Naive thymus-derived CD8-positive, alpha-beta T cell (primary cell): Measurements from ENCODE around the gene RAB7B. TPM values are rescaled to one million over a fixed set of nuclear protein-coding genes. Genes with fewer than 3 reads are reported as not detected.
A peak's percentile ranks its signal among the peaks of the same experiment; 100 is the strongest.

ENCODE experiments used
- ATAC-seq, 2 donors: fragments of 150-1000 bp; cut with Tn5 transposase in 1 of 2; sonication (Bioruptor Pico), chemical (Tn5 transposase) in 1 of 2; 1 replicate in 1 of 2; 2 replicates in 1 of 2; pipeline ENCODE4 v1.10.0; 2021; ENCODE audit warnings: mild to moderate bottlenecking in 2 of 2, moderate library complexity in 2 of 2
- POLR2A ChIA-PET: fragments of 350-600 bp; sonication (Branson Sonifier 250); formaldehyde crosslinking; loops from one replicate; lab custom pipeline; 2021; ENCODE audit warnings: antibody characterized with exemption; lab: Charles Lee
- DNase-seq, 10 donors: peaks; one replicate each; pipeline versions ENCODE4 v3.0.0 to v3.0.0-alpha.2; 2020 to 2022
- H3K27ac Mint-ChIP-seq, 10 donors: one replicate each; pipeline ENCODE4 v1.8.0; 2020 to 2022; ENCODE audit warnings: mild to moderate bottlenecking in 10 of 10, mixed read lengths in 10 of 10, moderate library complexity in 4 of 10, inconsistent platforms in 1 of 10
- H3K27me3 Mint-ChIP-seq, 5 donors: one replicate each; pipeline ENCODE4 v1.8.0; 2021 to 2022; ENCODE audit warnings: mixed read lengths in 5 of 5
- H3K36me3 Mint-ChIP-seq, 3 donors: one replicate each; pipeline ENCODE4 v1.8.0; 2020 to 2022; ENCODE audit warnings: mixed read lengths in 3 of 3, mild to moderate bottlenecking in 2 of 3, inconsistent platforms in 1 of 3
- H3K4me1 Mint-ChIP-seq, 4 donors: one replicate each; pipeline ENCODE4 v1.8.0; 2021 to 2022; ENCODE audit warnings: mixed read lengths in 4 of 4
- H3K4me3 Mint-ChIP-seq, 10 donors: one replicate each; pipeline ENCODE4 v1.8.0; 2020 to 2022; ENCODE audit warnings: mild to moderate bottlenecking in 10 of 10, mixed read lengths in 10 of 10, moderate library complexity in 6 of 10, inconsistent platforms in 1 of 10
- H3K9me3 Mint-ChIP-seq, 9 donors: one replicate each; pipeline ENCODE4 v1.8.0; 2020 to 2022; ENCODE audit warnings: mixed read lengths in 9 of 9, mild to moderate bottlenecking in 3 of 9, inconsistent platforms in 1 of 9, moderate library complexity in 1 of 9
- polyA plus RNA-seq, 3 donors: library from polyadenylated mRNA; unstranded; fragments of 300-500 nt; fragmentation: Illumina TruSeq; gene quantifications; one replicate each; pipeline ENCODE4 v1.2.3, GENCODE V29; 2021
- total RNA-seq, 8 experiments: library from RNA in 2 of 8; stranded (reverse) in 2 of 8; gene quantifications; one replicate each; pipeline ENCODE4 v1.2.3 and lab custom pipeline; 2021 to 2026

RAB7B gene
- total and polyA plus RNA-seq, 5 experiments from 2014 or later, result not detected

- Mint-ChIP-seq H3K4me3 (no peak overlapping the region), H3K36me3 (no peaks in the 10 kb centered on the region), H3K9me3 (no peaks in the 10 kb centered on the region), H3K27ac (peak overlapping the region in 1 of 10 donors; percentile 13), H3K4me1 (peaks cover 0 to 2% (median 0%) of the 10 kb centered on the region in 4 donors), H3K27me3 (peaks cover 3 to 24% (median 6%) of the 10 kb centered on the region in 5 donors)
- ATAC-seq, result no peak
- DNase-seq, result peak in 1 of 10 donors; percentile 30
- POLR2A ChIA-PET, result no interaction called here
Observed at GRCh38 chr1:205961991-205962820, 41.0 kb downstream of the RAB7B start.

- no peaks in the 10 kb centered on the region for H3K36me3 Mint-ChIP-seq
- no peak overlapping the region for H3K4me3 Mint-ChIP-seq
Observed at GRCh38 chr1:205961405-205961804, 41.8 kb downstream of the RAB7B start.

GRCh38 chr1:205959789-205960188, 43.4 kb downstream of the RAB7B start:
- DNase-seq (peak in 1 of 10 donors; percentile 24), ATAC-seq (no peak)
- POLR2A ChIA-PET, result no interaction called here
- Mint-ChIP-seq H3K27me3 (peaks cover 5 to 31% (median 8%) of the 10 kb centered on the region in 5 donors), H3K27ac (no peak overlapping the region), H3K4me3 (no peak overlapping the region), H3K4me1 (no peaks in the 10 kb centered on the region), H3K36me3 (no peaks in the 10 kb centered on the region), H3K9me3 (no peaks in the 10 kb centered on the region)

More at GRCh38 chr1:205961405-205961804, 41.8 kb downstream of the RAB7B start:
- ATAC-seq, result no peak
- peaks cover 3 to 31% (median 8%) of the 10 kb centered on the region in 5 donors for H3K27me3 Mint-ChIP-seq
- H3K9me3 Mint-ChIP-seq, result no peaks in the 10 kb centered on the region
- H3K27ac Mint-ChIP-seq, result no peak overlapping the region
- H3K4me1 Mint-ChIP-seq, result peaks cover 0 to 2% (median 0%) of the 10 kb centered on the region in 4 donors
- peak in 1 of 10 donors; percentile 48 for DNase-seq
- POLR2A ChIA-PET, result no interaction called here

GRCh38 chr1:205955499-205955898, 47.7 kb downstream of the RAB7B start:
- Mint-ChIP-seq H3K27ac (no peak overlapping the region), H3K9me3 (no peaks in the 10 kb centered on the region), H3K4me3 (no peak overlapping the region), H3K4me1 (no peaks in the 10 kb centered on the region), H3K36me3 (no peaks in the 10 kb centered on the region), H3K27me3 (peaks cover 3 to 26% (median 7%) of the 10 kb centered on the region in 5 donors)
- ATAC-seq, result no peak
- no peak for DNase-seq
- POLR2A ChIA-PET, result no interaction called here

- Mint-ChIP-seq H3K36me3 (no peaks in the 10 kb centered on the region), H3K4me1 (no peaks in the 10 kb centered on the region), H3K27ac (no peak overlapping the region), H3K9me3 (no peaks in the 10 kb centered on the region), H3K4me3 (no peak overlapping the region), H3K27me3 (peaks cover 3 to 21% (median 7%) of the 10 kb centered on the region in 5 donors)
- DNase-seq, result peak in 1 of 10 donors; percentile 16
- ATAC-seq, result no peak
- POLR2A ChIA-PET, result no interaction called here
Observed at GRCh38 chr1:205954819-205955404, 48.3 kb downstream of the RAB7B start.

- no peak overlapping the region for H3K4me3 Mint-ChIP-seq
- no peak for DNase-seq
- no peaks in the 10 kb centered on the region for H3K4me1 Mint-ChIP-seq
- H3K27me3 Mint-ChIP-seq, result peaks cover 2 to 12% (median 2%) of the 10 kb centered on the region in 5 donors
- no peak overlapping the region for H3K27ac Mint-ChIP-seq
- POLR2A ChIA-PET, result no interaction called here
- ATAC-seq, result no peak
- H3K9me3 Mint-ChIP-seq, result no peaks in the 10 kb centered on the region
- no peaks in the 10 kb centered on the region for H3K36me3 Mint-ChIP-seq
Observed at GRCh38 chr1:205951746-205952145, 51.4 kb downstream of the RAB7B start.

GRCh38 chr1:205950826-205951549, 52.2 kb downstream of the RAB7B start:
- Mint-ChIP-seq H3K36me3 (no peaks in the 10 kb centered on the region), H3K27ac (no peak overlapping the region), H3K9me3 (no peaks in the 10 kb centered on the region), H3K4me3 (no peak overlapping the region), H3K27me3 (peaks cover 0 to 16% (median 4%) of the 10 kb centered on the region in 5 donors), H3K4me1 (no peaks in the 10 kb centered on the region)
- no peak for ATAC-seq
- POLR2A ChIA-PET, result no interaction called here
- DNase-seq, result peak in 1 of 10 donors; percentile 9

- H3K4me3 Mint-ChIP-seq, result no peak overlapping the region
- no peaks in the 10 kb centered on the region for H3K9me3 Mint-ChIP-seq
- DNase-seq (peak in 1 of 10 donors; percentile 57), ATAC-seq (no peak)
- H3K27ac Mint-ChIP-seq, result no peak overlapping the region
- H3K4me1 Mint-ChIP-seq, result no peaks in the 10 kb centered on the region
- peaks cover 0 to 16% (median 2%) of the 10 kb centered on the region in 5 donors for H3K27me3 Mint-ChIP-seq
- no peaks in the 10 kb centered on the region for H3K36me3 Mint-ChIP-seq
- POLR2A ChIA-PET, result no interaction called here
Observed at GRCh38 chr1:205950280-205950679, 52.9 kb downstream of the RAB7B start.

GRCh38 chr1:205949753-205950152, 53.4 kb downstream of the RAB7B start:
- Mint-ChIP-seq H3K4me1 (no peaks in the 10 kb centered on the region), H3K9me3 (no peaks in the 10 kb centered on the region), H3K36me3 (no peaks in the 10 kb centered on the region), H3K4me3 (no peak overlapping the region), H3K27me3 (peaks cover 2 to 15% (median 7%) of the 10 kb centered on the region in 5 donors), H3K27ac (no peak overlapping the region)
- DNase-seq (no peak), ATAC-seq (no peak)
- POLR2A ChIA-PET, result no interaction called here

GRCh38 chr1:205948886-205949285, 54.3 kb downstream of the RAB7B start:
- H3K4me3 Mint-ChIP-seq, result no peak overlapping the region
- peak overlapping the region in 1 of 10 donors; percentile 7 for H3K27ac Mint-ChIP-seq
- H3K4me1 Mint-ChIP-seq, result no peaks in the 10 kb centered on the region
- POLR2A ChIA-PET, result no interaction called here
- ATAC-seq (no peak), DNase-seq (no peak)
- peaks cover 3 to 19% (median 10%) of the 10 kb centered on the region in 5 donors for H3K27me3 Mint-ChIP-seq
- no peaks in the 10 kb centered on the region for H3K9me3 Mint-ChIP-seq
- no peaks in the 10 kb centered on the region for H3K36me3 Mint-ChIP-seq

- Mint-ChIP-seq H3K27me3 (peaks cover 8 to 24% (median 19%) of the 10 kb centered on the region in 5 donors), H3K9me3 (no peaks in the 10 kb centered on the region), H3K36me3 (no peaks in the 10 kb centered on the region), H3K27ac (no peak overlapping the region), H3K4me3 (no peak overlapping the region), H3K4me1 (no peaks in the 10 kb centered on the region)
- POLR2A ChIA-PET, result no interaction called here
- DNase-seq, result no peak
- no peak for ATAC-seq
Observed at GRCh38 chr1:205948039-205948438, 55.2 kb downstream of the RAB7B start.

GRCh38 chr1:205947024-205947423, 56.2 kb downstream of the RAB7B start:
- H3K27me3 Mint-ChIP-seq, result peaks cover 9 to 30% (median 29%) of the 10 kb centered on the region in 5 donors
- ATAC-seq (no peak), DNase-seq (no peak)
- no peak overlapping the region for H3K27ac Mint-ChIP-seq
- no peaks in the 10 kb centered on the region for H3K36me3 Mint-ChIP-seq
- H3K4me1 Mint-ChIP-seq, result no peaks in the 10 kb centered on the region
- no peak overlapping the region for H3K4me3 Mint-ChIP-seq
- H3K9me3 Mint-ChIP-seq, result no peaks in the 10 kb centered on the region
- POLR2A ChIA-PET, result no interaction called here

- Mint-ChIP-seq H3K27ac (no peak overlapping the region), H3K4me1 (peaks cover 0 to 2% (median 0%) of the 10 kb centered on the region in 4 donors), H3K9me3 (no peaks in the 10 kb centered on the region), H3K36me3 (no peaks in the 10 kb centered on the region), H3K27me3 (peaks cover 10 to 49% (median 39%) of the 10 kb centered on the region in 5 donors), H3K4me3 (no peak overlapping the region)
- no peak for DNase-seq
- POLR2A ChIA-PET, result no interaction called here
- ATAC-seq, result no peak
Observed at GRCh38 chr1:205945069-205945468, 58.1 kb downstream of the RAB7B start.
